ENCODE results near the gene LCE1C.

Gene LCE1C

DNA sequence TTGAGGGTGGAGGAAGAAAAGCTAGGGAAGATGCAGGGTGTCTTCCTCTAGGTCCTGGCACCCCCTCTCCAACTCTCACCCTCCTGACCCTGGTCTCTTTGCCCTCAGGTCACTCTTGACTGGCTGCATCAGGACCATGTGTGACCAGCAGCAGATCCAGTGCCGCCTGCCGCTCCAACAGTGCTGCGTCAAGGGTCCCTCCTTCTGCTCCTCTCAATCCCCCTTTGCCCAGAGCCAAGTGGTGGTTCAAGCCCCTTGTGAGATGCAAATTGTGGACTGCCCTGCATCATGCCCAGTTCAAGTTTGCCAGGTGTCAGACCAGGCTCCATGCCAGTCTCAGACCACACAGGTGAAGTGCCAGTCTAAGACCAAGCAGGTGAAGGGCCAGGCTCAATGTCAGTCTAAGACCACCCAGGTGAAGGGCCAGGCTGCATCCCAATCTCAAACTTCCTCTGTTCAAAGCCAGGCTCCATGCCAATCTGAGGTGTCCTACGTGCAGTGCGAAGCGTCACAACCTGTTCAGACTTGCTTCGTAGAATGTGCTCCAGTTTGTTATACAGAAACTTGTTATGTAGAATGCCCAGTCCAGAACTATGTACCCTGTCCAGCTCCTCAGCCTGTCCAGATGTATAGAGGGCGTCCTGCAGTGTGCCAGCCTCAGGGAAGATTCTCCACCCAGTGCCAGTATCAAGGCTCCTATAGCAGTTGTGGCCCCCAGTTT is 46.8 kb downstream of the LCE1C start:
- no peak for DNase-seq

DNA sequence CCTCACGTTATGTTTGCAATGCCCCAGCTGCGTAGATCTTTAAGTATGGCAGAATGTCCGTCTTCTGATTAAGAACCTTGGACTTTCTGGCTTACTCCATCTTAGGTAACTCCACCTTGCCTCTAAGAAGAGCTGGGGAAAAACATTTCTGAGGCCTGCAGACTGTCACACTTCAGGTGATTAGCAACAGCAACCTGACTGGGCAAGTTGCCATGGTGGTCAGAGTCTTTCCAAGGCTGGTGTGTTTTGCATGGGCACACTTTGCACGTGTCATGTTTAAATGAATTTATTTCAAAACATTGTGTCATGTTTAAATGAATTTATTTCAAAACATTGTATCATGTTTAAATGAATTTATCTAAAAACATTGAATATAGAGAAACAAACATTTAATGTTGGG is 47.8 kb downstream of the LCE1C start:
- no peak for DNase-seq

DNA sequence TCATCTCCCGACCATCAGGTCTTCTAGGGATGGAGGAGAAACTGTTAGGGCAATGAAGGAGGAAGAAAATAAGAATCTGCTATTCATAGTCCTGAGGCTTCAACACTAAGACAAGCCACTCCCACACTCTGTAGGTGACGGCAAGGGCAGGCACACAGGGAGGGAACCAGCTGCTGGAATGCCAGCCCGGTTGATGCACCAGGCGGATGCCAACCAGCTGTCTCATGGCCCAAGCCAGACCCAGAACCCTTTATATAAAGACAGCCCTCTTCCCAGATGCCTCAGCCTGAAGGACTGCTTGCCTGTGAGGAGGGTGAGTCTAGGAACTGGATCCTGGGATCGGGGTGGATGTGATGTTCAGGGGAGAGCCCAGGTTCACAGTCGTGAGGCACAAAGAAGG is 48.7 kb downstream of the LCE1C start, which contains the start of gene KPRP:
Gene KPRP (plus strand): TSS at position 279 of the 400 bp plus-strand sequence. CDS start 1,564 bp downstream, outside the sequence.
- no peak for DNase-seq

DNA sequence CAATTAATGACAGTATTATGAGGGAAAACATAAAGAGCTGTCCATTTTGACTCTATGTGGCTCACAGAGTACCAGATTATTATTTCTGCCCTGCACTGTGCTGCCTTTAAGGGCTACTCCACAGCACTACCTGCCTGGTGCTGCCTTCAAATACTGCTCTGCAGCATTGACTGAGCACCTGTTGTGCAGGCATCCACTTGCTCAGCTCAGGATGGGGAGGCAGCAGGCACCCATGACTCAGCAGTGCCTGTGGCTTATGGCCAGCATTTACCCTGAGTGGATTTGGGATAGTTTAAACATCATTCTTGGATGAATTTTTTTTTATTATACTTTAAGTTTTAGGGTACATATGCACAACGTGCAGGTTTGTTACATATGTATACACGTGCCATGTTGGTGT is 49.6 kb downstream of the LCE1C start:
- DNase-seq: no peak

Measured in left hindlimb (tissue), 1 donor.